ENCODE results near the gene TAF15. TPM values are rescaled to one million over a fixed set of nuclear protein-coding genes. Genes with fewer than 3 reads are reported as not detected.

TAF15 gene
- total and polyA plus RNA-seq, 2 of the 4 experiments (the other 2 are of a cell fraction), result 46.8 to 98.0 TPM

DNA sequence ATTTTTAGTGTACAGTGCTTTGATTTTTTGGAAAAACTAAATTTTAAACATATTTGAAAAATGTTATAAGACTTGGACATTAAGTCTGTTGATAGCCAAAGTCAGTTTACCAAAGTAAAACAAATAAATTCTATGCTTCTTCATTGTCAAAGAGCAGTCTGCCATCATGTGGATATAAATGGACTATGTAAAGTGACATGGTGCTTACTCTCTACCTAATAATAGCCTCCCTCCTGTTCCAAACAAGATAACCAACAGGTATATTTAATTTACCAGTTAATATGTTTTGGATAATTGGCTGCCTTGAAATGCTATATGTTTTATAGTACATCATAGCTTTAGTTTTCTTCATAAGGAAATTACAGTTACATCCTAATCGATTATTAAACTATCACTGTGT is 15.9 kb downstream of the TAF15 start:
- H4K20me1 ChIP-seq (ENCODE audit: insufficient read depth, low read length), result peaks cover 1% of the 10 kb centered on the region; the same call in 1 of the 2 replicates
- H3K23ac ChIP-seq (ENCODE audit: low read depth, low read length), result no peak overlapping the region
- intact Hi-C loops (cut with micrococcal nuclease), result no loop called here
- no peak overlapping the region for H3K56ac ChIP-seq (ENCODE audit: extremely low read depth, insufficient read depth, low read length)
- no peak overlapping the region for H3K4ac ChIP-seq (ENCODE audit: low read depth, low read length)
- H3K4me2 ChIP-seq (ENCODE audit: low read depth, low read length), result no peak overlapping the region
- no peak overlapping the region for H4K91ac ChIP-seq (ENCODE audit: insufficient read depth, low read depth, low read length)
- POLR2A ChIA-PET (ENCODE audit: unreplicated experiment), result no interaction called here
- no peak overlapping the region for H4K5ac ChIP-seq (ENCODE audit: low read depth, low read length)
- dilution Hi-C loops (cut with HindIII; ENCODE audit: low sequenced_read_pairs, unreplicated experiment), result no loop called here
- no peak overlapping the region for H2AK5ac ChIP-seq (ENCODE audit: low read depth, low read length)
- WGBS, 2 experiments (ENCODE audit: extremely low coverage in 2 of 2, insufficient read length in 1 of 2), result no CpG with 5 or more reads among the region's 1 CpG
- no peak overlapping the region for H3K9ac ChIP-seq (ENCODE audit: low read depth, low read length)
- no peak overlapping the region for H2BK20ac ChIP-seq (ENCODE audit: low read depth, low read length)
- no peak for DNase-seq
- TF ChIP-seq MAFK (IDR thresholded peaks at IDR 0.05; ENCODE audit: low read depth, low read length), result no peak
- no peak for TF ChIP-seq CHD1 (IDR thresholded peaks at IDR 0.05; ENCODE audit: low read depth, low read length)
- TF ChIP-seq RFX5 (IDR thresholded peaks at IDR 0.05; ENCODE audit: low read depth, low read length), result no peak
- no peak for TF ChIP-seq CTCF (conservative IDR thresholded peaks at IDR 0.05; ENCODE audit: low read depth, low read length)
- no peak for TF ChIP-seq BHLHE40 (IDR thresholded peaks at IDR 0.05; ENCODE audit: low read depth, low read length)
- no peak for TF ChIP-seq SMC3 (IDR thresholded peaks at IDR 0.05; ENCODE audit: low read depth, low read length)
- TF ChIP-seq USF2 (IDR thresholded peaks at IDR 0.05; ENCODE audit: low read depth, low read length), result no peak
- TF ChIP-seq RCOR1 (IDR thresholded peaks at IDR 0.05; ENCODE audit: insufficient replicate concordance, low read length), result no peak
- no peak for TF ChIP-seq MXI1 (IDR thresholded peaks at IDR 0.05; ENCODE audit: borderline replicate concordance, low read depth, low read length)
- no peak for TF ChIP-seq RAD21 (IDR thresholded peaks at IDR 0.05; ENCODE audit: low read length)
- TF ChIP-seq POLR2A (IDR thresholded peaks at IDR 0.05; ENCODE audit: low read depth, low read length), result no peak
- no peak for TF ChIP-seq NFE2L2 (IDR thresholded peaks at IDR 0.05; ENCODE audit: low read depth, low read length)
- no peak for TF ChIP-seq MAZ (IDR thresholded peaks at IDR 0.05; ENCODE audit: borderline replicate concordance, low read depth, low read length)
- TF ChIP-seq FOS (IDR thresholded peaks at IDR 0.05; ENCODE audit: low read depth, low read length), result no peak
- H3K9me3 ChIP-seq (ENCODE audit: control insufficient read depth, insufficient read depth, low read length), result no peaks in the 10 kb centered on the region
- no peaks in the 10 kb centered on the region for H3K9me1 ChIP-seq (ENCODE audit: insufficient read depth, low read length)
- H3K27me3 ChIP-seq (ENCODE audit: control insufficient read depth, insufficient read depth, low read length), result no peaks in the 10 kb centered on the region
- H3K14ac ChIP-seq (replicated peaks; ENCODE audit: low read depth, low read length), result no peak overlapping the region
- H3K79me1 ChIP-seq (ENCODE audit: low read depth in 1 of 2, low read length in 2 of 2), result peaks cover 12 to 20% of the 10 kb centered on the region in 2 experiments
- H3K27ac ChIP-seq (ENCODE audit: insufficient read depth, low read length), result no peak overlapping the region
- CTCF ChIA-PET, result no interaction called here
- in situ Hi-C loops (cut with MboI; ENCODE audit: low sequenced_read_pairs), result no loop called here
- no peak overlapping the region for H2AK9ac ChIP-seq (replicated peaks; ENCODE audit: low read depth, low read length, poor library complexity)
- no peak overlapping the region for H2BK120ac ChIP-seq (ENCODE audit: low read depth, low read length)
- no peak overlapping the region for H4K8ac ChIP-seq (ENCODE audit: low read depth in 2 of 2, low read length in 2 of 2)
- ATAC-seq (ENCODE audit: low read depth), result no peak
- no peaks in the 10 kb centered on the region for H3K4me1 ChIP-seq (ENCODE audit: control insufficient read depth, insufficient read depth, low read length)
- H2AFZ ChIP-seq (replicated peaks; ENCODE audit: low read length, poor library complexity), result no peak overlapping the region
- no peak overlapping the region for H3K18ac ChIP-seq (ENCODE audit: low read depth, low read length)
- no TSS peak for BruUV-seq (replicated peaks)
- H2BK5ac ChIP-seq (ENCODE audit: low read depth, low read length, poor library complexity, severe bottlenecking), result no peak overlapping the region
- peaks cover 37% of the 10 kb centered on the region for H3K36me3 ChIP-seq (ENCODE audit: control insufficient read depth, insufficient read depth, low read length)
- no peak overlapping the region for H2BK15ac ChIP-seq (ENCODE audit: low read depth, low read length)
- H3K4me3 ChIP-seq (ENCODE audit: insufficient read depth, low read depth, low read length), result no peak overlapping the region

Data from IMR-90 (cell line).